Measurements from ENCODE around the gene PGM3.

DNA sequence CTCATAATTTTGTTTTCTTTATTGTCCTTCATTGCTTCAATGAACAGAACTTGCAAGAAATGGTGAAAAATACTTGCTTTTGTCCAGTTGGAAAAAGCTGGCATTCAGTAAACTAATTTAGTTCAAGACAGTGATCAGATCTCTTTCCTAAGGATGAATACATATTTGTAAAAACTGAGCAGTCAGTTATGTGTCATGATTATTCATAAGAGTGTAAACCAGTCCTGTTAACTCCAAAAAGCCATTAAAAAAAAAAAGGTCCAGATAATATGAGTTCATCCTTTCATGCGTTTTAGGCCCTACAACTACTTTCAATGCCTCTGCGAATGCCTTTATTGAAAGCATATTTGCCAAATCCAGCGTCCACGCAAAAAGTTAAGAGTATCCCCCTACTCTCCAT, 609 bp downstream of the PGM3 start:
- TF ChIP-seq, protein P1, sequence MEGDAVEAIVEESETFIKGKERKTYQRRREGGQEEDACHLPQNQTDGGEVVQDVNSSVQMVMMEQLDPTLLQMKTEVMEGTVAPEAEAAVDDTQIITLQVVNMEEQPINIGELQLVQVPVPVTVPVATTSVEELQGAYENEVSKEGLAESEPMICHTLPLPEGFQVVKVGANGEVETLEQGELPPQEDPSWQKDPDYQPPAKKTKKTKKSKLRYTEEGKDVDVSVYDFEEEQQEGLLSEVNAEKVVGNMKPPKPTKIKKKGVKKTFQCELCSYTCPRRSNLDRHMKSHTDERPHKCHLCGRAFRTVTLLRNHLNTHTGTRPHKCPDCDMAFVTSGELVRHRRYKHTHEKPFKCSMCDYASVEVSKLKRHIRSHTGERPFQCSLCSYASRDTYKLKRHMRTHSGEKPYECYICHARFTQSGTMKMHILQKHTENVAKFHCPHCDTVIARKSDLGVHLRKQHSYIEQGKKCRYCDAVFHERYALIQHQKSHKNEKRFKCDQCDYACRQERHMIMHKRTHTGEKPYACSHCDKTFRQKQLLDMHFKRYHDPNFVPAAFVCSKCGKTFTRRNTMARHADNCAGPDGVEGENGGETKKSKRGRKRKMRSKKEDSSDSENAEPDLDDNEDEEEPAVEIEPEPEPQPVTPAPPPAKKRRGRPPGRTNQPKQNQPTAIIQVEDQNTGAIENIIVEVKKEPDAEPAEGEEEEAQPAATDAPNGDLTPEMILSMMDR (IDR thresholded peaks at IDR 0.05; ENCODE audit: insufficient read depth, low read length) = no peak
- TF ChIP-seq POLR2AphosphoS5 (IDR thresholded peaks at IDR 0.05; ENCODE audit: low read depth) (no peak), GABPA (IDR thresholded peaks at IDR 0.05; ENCODE audit: low read depth) (no peak), REST (IDR thresholded peaks at IDR 0.05; ENCODE audit: insufficient replicate concordance, low read depth) (no peak), SPI1 (IDR thresholded peaks at IDR 0.05; ENCODE audit: borderline replicate concordance, low read depth) (no peak)

Data from HL-60 (cell line).